ENCODE measurements around the gene IL23R.
A peak's percentile ranks its signal among the peaks of the same experiment; 100 is the strongest.

The IL23R gene

GRCh38 chr1:67150931-67151330, 15.3 kb upstream of the IL23R start:
- DNase-seq = no peak

DNA sequence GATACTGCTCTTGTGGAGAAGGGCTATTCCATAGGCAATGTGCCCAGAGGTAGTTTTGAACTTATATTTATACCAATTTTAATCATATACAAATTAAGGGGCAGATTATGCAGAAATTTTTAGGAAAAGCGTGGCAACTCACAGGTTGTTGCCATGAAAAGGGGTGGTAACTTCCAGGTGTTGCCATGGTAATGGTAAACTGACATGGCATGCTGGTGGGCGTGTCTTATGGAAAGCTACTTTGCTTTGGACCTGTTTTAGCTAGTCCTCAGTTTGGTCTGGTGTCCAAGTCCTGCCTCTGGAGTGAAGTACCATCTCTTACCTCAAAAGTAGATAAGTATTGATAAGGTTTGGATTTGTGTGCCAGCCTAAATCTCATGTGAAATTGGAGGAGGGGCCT, 7.9 kb upstream of the IL23R start:
- DNase-seq = no peak

- peak; percentile 43 for DNase-seq
These were observed 7.0 kb upstream of the IL23R start for GRCh38 chr1:67159233-67159632.

- DNase-seq = peak; percentile 52
These were observed 3.3 kb upstream of the IL23R start for GRCh38 chr1:67162954-67163353.

DNA sequence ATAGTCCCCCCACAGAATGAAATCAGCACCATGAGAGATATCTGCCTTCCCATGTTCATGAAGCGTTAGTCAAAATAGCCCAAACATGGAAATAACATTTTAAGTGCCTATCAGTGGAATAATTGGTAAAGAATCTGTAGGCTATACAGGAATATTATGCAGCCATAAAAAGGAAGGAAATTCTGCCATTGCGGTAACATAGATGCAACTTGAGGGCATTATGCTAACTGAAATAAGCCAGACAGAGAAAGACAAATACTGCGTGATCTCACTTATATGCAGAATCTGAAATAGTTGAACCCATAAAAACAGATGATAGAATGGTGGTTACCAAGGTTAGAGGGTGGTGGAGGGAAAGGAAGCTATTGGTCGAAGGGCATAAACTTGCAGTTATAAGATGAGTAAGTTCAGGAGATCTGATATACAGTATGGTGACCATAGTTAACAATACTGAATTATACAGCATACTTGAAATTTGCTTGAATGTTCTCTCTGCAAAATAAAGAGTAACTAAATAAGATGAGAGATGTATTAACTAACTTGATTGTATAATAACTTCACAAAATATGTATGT, 699 bp upstream of the IL23R start:
- no peak for DNase-seq

DNA sequence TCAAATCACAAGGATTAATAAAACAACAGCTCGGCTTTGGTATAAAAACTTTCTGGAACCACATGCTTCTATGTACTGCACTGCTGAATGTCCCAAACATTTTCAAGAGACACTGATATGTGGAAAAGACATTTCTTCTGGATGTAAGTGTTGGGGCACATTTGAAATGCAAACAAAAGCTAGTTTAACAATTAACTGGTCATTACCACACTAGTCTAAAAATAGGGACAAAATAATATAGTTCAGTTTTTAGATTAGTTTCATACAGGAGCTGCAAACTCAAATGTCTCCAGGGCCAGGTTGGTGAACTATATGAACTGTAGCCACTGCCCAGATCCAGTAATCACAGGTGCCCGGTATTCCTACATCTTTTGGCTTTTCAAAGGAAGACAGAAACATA, 3.2 kb downstream of the IL23R start:
- no peak for DNase-seq

DNA sequence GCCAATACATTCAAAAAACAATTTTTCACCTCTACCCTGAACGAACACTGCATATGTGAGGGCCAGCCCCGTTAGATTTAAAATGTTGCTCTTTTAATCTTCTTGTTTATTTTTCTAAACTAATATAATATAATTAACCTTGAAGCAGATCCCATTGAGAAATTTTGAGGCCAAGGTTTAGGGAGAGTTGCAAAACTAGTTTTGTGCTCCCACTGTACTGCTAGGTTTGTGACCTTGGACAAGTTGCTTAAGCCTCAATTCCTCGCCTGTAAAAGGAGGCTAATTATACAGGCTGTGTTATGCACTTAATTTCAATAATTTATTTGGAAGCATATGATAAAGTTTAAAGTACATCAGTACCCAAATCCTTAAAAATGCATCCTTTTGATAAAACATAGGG, 3.7 kb downstream of the IL23R start:
- no peak for DNase-seq

DNA sequence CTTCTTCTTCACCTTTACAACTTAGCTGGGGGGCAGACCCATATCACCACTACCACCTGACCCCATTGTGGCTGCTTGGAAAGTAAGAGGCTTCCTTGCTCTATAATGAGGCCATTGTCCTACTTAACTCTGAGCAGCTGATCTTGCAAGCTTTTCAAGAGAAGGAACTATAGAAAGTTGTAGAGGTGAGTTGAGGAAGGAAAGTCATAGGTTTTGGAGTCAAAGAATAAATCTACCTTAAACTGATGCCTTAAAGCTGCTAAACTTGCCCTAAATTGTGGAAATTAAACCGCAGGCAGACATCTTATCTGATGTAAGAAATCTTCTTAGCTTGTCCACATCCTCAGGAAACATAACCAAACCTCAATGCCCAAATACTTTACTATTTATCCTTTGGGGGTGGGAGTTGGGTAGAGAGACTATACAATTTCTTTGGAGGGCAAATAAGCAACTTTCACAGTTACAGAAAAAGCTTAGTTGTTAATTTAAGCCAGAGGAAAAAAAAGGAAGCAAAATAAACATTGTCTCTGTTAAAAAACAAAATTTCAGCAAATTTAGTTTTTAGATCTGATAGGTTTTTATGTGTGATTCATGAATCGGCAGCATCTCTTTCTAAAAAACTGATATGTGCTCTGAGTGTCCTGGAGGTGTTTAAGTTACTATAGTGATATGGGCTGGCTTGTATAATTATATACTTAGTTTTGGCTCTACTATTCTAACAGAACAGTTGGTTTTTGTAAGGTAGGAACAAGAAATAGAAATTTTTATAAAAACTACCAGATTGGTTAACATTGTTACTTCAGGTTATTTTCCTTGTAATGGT, 4.7 kb downstream of the IL23R start:
- DNase-seq = no peak

GRCh38 chr1:67171574-67171955, 5.3 kb downstream of the IL23R start:
- no peak for DNase-seq

DNA sequence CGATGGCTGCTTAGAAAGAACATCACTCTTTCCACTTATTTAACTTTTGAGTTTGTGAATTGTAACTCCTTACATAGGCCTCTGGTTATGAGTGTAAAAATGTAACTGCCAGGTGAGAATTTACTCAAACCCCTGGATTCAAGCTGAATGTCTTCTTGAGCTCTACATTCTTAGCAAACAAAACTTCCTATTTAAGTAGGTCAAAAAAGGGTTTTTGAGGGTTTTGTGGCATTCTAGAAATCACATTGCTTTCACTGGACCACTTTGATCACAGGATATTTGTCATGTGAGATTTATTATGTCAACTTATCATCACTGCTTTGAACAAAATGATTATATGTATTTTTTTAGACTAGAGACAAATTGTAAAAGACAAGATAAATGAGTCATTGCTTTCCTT, 5.7 kb downstream of the IL23R start:
- DNase-seq = no peak

DNA sequence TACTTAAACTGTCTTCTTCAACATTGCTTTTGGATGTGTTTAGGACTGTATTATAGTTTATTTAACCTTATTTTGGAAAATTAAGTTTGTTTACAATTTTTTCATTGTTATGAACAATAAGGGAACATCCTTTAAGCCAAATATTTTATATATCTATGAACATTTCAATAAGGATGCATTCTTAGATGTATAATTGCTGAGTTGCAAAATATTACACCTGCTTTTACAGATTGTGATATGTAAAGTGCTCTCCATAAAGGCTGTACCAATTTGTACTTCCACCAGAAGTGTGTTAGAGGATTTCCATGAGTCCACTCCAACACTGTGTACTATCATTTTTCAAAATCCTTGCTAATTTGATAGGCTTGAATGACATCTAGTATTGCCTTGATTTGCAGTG, 7.7 kb downstream of the IL23R start:
- DNase-seq = no peak

GRCh38 chr1:67174716-67175284, 8.5 kb downstream of the IL23R start:
- peak; percentile 32 for DNase-seq

GRCh38 chr1:67175530-67176087, 9.4 kb downstream of the IL23R start:
- DNase-seq = no peak

DNA sequence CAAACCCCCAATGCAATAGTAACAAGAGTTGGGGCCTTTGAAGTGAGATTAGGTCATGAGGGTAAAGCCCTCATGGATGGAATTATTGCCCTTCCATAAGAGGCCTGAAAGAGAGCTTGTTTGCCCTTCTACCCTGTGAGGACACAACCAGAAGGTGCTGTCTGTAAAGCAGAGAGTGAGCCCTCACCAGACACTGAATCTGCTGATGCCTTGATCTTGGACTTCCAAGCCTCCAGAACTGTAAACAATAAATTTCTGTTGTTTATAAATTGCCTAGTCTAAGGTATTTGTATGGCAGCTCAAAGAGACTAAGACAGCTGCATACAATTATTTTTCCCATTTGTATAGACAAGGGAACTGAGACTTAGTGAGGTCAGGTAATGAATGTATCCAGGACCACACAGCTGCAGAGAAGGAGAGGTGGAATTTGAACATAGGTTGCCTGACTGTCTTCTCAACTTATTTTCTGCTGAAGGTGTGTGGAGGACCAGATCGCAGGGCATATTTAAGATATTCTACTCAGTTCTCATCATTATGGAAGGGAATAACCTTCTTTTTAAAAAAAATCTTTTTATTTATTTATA, 18.7 kb downstream of the IL23R start:
- DNase-seq = no peak

DNA sequence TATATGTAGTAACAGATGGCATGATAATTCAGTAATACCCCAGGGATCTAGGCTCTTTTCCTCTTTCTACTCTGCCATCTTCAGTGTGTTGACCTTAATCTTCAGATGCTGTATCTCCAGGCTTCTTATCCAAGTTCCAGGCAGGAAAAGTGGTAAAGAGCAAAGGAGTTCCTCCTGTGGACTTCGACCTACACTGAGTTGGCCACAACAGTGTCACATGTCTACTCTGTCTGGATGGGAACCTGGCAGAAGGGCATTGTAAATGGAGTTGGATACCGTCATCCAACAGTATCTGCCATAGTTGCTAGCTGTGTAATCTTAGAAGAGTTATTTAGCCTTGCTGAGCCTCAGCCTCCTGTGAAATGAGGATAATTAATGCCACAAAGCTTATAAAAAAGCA, 21.9 kb downstream of the IL23R start:
- no peak for DNase-seq

DNA sequence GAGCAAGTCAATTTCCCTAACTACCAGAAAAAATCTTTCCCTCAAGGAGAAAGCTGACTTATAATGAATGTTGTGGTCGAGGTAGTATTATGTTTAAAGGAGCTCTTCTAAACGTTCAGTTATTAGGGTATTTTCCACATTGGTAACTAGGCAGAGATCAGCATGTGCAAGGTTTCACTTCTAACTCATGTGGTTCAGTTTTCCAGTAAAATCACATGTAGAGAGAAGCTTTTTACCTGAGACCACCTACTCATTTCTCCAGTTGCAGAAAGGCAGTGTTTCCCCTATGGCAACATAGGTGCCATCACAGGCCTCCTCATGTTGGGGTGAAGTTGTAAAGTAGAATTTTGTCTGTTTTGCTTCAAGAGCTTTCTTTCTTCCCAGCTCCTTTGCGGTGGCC, 23.7 kb downstream of the IL23R start:
- DNase-seq = no peak

GRCh38 chr1:67190410-67190809, 24.2 kb downstream of the IL23R start:
- DNase-seq = no peak

GRCh38 chr1:67190942-67191341, 24.7 kb downstream of the IL23R start:
- DNase-seq = no peak

DNA sequence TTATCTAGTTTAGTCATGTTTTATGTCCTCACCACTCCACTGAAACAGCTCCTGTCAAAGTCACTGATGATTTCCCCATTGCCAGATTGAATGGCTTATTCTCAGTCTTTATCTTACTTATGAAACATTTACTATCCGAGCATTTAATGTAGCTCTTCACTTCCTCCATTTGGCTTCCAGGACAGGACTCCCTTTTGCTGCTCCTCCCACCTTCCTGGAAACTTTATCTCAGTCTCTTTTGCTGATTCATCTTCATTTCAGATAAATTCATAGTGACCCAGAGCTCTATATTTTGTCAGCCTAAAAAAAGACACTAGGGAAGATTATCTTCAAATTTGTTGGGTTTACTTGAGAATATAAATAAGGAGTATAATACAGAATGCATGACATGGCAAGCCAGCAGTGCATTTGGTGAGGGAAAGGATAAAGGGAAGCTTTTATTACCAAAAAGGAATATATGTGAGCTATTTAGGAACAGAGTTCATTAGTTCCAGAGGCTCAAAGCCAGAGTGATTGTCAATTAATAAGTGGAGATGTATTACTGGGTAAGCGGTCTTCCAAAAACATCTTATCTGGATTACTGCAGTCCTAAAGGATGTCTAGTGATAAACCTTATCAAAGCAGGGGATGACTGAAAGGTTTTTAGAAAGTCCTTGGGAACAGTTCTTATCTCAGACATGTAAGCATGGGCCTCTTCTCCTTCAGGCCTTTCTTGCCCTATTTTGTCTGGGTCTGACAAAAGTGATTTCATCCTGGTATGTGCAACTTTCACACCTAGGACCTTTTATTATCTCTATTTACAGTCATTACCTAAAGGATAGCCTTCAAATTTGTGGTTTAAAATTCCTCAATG, 25.6 kb downstream of the IL23R start:
- no peak for DNase-seq

- DNase-seq = no peak
These were observed 26.6 kb downstream of the IL23R start for GRCh38 chr1:67192902-67193301.

DNA sequence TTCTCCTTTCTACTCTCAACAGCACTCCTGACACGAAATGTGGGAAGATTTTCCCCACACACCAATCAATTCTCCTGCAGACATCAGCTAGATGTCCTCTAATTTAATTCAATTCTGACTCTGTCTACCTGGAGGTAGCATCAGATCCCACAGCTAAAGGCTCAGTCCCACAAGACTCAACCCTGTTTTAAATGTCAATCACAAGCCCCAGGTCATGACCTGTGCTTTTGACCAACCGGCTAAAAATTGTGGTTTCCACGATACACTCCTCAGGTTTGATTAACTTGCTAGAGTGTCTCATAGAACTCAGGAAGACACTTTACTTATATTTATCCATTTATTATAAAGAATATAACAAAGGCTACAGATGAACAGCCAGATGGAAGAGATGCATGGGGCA, 27.4 kb downstream of the IL23R start:
- DNase-seq = no peak

GRCh38 chr1:67194209-67194863, 28.1 kb downstream of the IL23R start:
- no peak for DNase-seq
